Ammon's horn (tissue), 1 donor: ENCODE measurements around the gene ERCC4.

Source experiments
- DNase-seq: peaks from one replicate; pipeline ENCODE4 v3.0.0-alpha.2; 2016; ENCODE audit warnings: low spot score

ERCC4 gene

DNA sequence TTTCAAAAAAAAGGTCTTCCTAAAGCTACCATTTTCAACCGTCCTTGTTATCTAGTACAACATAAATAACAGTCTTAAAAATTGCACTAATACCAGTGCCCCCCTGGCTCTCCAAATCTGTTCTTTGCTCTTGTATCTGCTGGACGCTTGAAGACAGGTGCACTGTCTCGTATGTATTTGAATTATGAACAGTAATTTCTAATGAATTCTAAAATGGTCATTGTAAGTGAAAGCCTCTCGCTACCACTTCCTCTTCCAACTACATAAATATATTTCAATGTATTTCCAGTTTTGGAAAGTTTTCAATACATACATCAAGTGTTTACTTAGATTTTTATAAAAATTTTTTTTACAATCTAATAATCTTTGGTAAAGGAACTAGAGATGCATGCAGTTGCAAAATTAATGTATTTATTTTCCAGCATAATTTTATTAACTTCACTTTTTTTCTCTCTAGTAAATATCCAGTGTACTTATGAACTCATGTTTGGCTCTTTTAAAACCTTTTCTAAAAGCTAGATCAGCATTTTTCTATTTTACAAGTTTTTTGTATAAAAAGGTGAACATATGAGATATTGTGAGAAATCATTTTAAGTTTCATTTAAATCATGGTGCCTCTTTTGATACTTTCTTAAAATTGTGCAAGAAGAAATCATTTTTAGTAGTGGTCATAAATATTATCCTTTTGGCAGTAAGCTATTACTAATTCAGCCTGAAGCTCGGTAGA lies 31.0 kb downstream of the ERCC4 start:
- no peak for DNase-seq

DNA sequence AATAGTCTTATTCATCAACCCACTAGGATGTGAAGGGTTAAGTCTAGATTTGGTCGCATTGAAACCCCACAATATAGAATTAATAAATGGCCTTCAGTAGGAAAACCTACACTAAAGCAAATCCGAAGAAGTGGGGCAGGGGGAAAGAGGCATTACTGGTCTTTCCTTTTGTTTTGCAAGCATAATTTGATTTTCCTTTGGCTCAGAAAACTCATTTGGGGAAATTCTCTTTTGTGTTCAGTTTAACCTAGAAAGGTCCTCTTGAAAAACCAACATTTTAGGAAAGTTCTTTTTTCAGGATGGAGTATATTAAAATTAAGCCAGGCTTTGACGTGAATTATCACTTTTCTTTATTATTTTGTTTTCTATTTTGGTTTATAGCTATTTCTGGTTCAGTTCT lies 31.7 kb downstream of the ERCC4 start:
- DNase-seq, result no peak

DNA sequence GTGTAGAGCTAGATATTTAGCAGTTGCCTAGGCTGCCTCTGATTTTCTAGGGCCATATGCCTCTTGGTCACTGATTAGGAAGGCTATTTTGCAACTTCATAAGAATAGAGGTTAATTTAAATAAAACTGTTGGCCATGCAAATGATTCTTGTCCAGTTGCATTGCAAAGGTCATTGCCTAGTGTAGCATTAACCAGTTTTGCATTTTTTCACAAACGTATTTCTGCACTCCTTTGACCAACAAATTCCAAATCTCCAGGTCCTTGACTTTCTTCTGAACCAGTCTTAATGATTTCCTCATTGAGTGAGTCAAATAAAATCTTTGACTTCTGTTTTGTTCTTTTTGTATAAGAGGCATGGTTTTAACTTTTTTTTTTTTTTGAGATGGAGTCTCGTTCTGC lies 33.5 kb downstream of the ERCC4 start:
- DNase-seq, result no peak

DNA sequence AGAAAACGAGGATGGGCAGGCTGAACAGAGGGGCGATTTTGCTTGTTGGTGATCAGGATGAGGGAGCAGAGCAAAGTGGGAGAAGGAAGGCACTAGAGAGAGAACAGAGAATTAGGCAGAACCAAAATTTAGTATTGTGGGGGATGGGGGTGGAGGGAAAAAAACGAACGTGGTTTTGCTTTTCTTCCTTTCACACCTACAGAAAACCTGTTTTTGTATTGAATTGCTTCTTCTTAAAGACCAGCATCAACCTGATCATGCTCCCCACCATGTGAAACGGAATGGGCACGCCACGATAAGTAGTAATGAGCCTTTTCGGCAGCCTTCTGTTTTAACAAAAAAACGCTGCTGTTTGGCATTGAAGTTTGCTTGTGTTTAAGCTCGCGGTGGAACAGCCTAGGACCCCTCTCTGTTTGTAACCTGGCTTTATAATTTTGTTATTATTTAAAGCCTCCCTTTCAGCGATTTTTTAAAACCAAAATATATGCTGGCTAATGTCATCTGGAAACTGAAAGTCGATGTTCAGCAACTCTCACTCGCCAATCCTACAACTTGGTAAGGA lies 36.8 kb downstream of the ERCC4 start:
- DNase-seq, result peak; percentile 13

DNA sequence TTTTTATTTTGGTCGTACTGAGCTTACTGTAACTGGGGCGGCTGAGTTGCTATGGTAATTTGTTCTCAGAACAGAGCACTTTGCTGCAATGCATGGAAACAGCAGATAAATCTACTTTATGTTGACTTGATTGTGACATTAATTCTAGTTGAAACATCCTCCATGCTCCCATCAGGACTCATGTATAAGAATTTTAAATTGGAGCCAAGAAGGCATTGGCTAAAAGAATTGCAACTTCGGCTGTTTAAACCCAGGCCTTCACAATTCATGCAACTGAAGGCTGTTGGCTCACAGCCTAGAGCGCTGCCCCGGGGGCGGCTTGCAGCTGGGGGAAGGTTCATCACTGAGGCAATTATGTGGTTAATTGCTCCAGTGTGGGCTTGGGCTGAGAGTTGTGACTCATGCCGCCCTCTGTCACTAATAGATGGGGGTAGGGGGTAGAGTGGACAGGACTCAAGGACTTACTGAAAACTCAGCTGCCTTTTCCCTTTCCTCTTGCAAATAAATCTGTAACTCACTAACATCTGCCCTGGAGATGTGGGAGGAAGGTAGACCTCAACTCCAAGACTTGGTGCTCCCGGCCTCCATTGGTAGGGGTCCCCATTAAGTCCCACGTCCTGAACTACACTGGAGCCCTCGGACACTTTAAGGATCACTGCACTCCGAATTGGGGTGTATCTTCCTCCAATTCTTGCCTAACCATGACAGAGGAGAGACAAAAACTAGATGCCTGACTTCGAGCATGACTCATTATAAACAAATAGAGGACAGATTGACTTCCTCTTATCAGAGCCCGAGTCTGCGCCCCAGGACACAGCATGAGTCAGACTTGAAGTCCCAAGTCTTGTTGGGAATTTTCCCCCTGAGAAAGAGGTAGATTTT lies 37.5 kb downstream of the ERCC4 start:
- DNase-seq, result peak; percentile 64

DNA sequence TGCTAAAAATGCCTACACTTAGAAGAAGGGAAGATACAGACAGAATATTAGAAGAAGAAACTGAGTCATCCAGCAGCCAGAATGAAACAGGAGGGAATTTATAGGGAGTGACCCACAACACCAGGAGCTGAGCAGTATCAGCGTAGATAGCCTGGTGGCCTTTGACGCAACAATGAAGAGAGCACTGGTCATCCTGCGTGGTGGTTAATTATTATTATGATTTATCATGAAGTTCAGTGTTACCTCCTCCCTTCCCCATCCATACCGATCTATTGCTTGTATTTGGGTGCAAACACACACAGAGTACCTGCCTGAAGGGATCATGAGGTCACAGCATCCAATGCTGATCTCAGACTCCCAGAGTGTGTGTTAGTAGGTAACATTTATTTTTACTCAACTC lies 38.5 kb downstream of the ERCC4 start:
- DNase-seq, result no peak

DNA sequence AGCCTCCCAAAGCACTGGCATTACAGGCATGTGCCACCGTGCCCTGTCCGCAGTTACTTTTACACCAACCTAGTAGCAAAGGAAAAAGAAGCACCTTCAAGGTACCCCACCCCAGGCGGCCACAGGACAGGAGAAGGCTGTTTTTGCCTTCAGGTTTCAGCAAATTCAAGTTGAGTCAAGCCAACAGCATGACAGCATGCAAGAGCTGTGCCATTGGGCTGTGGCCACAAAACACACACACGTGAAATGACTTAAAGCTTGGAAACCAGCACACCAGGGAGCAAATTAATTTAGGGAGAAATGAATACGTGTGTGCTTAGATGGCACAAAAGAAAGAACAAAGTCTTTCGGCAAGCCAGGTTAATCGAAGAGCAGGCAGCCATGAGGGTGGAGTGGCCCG lies 39.7 kb downstream of the ERCC4 start:
- no peak for DNase-seq

DNA sequence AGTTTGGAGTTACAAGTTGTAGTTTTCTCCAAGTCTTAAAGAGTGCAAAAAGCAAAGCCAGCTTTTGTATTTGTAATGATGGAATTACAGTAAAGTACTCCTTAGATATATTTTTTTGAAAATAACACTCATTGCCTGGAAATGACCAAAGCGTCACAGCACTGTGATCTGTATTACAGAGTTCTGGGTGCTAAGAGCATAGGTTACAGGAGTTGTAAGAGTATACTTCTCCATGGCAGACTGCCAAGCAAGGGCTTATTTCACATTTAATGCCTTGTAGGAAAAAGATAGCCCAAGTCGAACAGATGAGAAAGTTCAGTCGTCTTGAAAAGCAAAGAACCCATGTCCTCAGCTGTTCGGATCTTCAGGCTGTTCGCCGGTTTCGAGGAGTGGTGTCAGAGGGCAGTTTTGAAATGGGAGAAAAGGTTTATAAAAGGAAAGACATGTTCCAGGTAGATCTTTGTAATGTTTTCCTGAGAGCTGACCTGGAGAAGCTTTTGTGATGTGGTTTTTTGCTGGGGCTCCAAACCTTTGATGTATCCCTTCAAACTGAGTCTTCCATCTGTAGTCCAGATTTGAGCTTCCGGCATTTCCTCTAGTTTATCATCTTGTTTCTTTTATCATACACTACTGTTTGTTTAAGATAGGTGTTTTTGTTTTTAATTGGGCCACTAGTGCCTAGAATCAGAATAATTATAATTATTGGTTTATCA lies 41.3 kb downstream of the ERCC4 start:
- DNase-seq, result no peak

DNA sequence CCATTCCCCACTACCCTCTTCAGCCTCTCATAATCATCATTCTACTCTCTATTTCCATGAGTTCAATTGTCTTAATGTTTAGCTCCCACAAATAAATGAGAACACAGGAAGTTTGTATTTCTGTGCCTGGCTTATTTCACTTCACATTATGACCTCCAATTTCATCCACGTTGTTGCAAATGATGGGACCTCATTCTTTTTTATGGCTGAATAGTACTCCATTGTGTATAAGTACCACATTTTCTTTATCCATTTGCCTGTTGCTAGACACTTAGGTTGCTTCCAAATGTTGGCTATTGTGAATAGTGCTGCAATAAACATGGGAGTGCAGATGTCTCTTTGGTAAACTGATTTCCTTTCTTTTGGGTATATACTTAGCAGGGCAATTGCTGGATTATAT lies 42.3 kb downstream of the ERCC4 start:
- DNase-seq, result no peak

DNA sequence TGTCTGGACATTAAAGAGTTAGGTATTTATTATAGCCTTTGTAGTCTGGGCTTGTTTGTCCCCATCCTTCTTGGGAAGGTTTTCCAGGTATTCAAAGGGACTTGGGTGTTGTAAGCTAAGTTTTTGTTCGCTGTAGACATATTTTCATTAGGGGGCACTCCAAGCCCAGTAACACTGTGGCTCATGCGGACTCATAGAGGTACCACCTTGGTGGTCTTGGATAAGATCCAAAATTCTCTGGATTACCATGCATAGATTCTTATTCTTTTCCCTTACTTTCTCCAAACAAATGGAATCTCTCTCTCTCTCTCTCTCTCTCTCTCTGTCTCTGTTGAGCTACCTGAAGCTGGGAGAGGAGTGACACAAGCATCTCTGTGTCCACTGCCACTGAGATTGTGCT lies 48.9 kb downstream of the ERCC4 start:
- DNase-seq, result no peak

DNA sequence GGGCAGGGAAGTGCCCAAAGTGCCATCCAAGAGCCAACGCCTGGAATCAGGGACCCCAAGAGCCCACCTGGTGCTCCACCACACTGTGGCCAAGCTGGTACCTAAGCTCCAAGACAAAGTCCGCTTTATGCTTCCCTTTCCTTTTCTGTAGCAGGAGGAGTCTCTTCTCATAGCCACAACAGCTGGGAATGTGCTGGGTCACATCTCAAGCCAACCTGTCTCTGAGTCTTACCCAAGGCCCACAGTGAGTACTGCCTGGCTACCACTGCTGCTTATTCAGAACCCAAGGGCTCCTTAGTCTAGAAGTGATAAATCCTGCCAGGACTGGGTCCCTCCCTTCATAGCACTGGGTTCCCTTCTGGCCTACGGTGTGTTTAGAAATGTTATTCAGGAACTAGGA lies 49.8 kb downstream of the ERCC4 start:
- DNase-seq, result no peak

DNA sequence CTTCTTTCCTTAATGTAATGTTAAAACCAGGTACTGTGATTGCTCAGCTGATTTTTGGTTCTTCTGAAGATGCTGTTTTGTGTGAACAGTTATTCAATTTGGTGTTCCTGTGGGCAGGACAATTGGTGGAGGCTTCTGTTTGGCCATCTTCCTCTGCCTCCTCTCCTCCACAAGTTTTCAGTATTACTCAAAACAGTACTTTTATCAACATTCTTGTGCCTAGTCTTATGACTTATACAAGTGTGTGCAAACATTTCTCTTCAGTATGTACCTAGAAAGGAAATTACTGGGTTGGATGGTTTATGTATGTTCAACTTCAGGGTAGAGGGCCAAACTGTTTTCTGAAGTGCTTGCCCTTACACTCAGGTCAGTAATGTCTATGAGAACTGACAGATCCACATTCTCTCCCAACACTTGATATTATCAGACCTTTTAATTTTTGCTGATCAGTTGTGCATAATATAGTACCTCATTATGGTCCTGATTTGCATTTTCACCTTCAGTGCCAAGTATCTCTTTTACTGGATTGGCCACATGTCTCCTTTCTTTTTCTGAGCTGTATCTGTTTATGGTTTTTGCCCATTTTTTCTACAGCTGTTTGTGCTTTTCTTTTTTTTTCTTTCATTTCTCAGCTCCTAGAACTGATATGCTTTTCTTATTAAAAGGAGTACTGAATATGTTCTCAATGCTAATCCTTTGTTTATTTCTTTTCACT lies 50.9 kb downstream of the ERCC4 start:
- DNase-seq, result no peak

DNA sequence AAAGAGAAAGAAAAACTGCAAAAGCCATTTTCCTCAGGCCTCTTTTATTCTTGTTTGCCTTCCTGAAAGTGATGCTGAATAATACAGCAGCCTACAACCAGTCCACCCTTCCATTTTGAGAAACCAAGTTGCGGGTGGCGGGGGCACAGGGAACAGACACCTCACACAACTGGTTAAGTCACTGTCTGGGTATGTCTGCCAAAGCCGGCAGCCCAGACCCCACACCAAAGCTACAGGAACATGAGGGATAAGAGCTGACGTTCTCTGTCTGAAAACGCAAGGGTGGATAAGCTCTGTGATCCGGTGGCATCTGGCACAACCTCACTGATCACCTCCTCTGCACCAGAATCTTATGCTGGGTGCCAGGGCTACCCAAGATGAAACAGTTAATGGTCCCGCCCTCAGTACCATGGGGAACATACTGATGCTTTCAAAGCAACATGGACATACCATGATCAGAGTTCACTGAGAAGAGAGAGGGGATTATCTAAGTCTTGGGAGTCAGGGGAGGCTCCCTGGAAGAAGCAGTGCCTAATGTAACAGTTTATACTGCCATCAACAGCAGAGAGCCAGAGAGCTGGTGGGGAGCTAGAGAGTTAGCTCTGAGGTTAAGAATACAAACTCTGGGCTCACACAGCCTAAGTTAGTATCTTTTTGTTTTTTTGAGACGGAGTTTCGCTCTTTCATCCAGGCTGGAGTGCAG lies 53.5 kb downstream of the ERCC4 start:
- DNase-seq, result peak; percentile 22

DNA sequence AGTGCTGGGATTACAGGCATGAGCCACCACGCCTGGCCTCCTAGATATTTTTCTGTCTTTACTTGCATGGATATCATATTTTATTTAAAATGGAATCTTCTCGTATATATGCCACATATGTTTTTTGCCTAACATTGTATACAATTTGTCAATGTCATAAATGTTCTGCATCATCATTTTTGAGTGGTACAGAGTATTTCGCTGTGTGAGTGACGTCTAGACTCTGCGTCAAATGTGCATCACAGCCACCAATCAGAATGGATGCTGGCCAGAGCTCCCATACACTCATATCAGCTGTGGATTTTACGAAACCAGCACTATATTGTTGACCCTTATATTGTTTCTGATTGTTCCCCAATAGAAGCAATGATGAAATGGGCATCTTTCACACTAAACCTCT lies 57.2 kb downstream of the ERCC4 start:
- no peak for DNase-seq

DNA sequence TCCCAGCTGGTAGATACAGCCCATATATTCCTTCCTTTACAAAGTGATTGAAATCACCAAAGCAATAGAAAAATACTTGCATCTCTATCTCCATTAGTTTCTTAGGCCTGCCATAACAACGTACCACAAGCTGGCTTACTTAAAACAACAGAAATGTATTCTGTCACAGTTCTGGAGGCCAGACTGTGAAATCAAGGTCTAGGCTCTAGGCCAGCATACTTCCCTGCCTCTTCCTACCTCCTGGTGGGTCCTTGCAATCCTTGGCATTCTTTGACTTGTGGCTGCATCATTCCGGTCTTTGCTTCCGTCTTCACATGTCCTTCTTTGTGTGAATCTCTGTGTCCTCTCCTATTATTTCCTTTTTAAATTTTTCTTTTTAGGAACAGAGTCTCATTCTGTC lies 62.5 kb downstream of the ERCC4 start:
- no peak for DNase-seq

DNA sequence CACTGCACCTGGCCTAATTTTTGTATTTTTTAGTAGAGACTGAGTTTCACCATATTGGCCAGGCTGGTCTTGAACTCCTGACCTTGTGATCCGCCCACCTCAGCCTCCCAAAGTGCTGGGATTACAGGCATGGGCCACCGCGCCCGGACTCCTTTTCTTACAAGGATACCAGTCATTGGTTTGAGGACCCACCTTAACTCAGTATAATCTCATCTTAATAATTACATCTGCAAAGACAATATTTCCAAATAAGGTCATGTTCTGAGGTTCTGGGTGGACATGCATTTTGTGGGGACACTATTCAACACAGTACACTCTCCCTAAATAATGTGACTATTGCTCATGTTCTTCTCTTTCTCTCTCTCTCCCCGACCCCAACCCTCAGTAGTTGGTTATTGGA lies 63.7 kb downstream of the ERCC4 start:
- DNase-seq, result no peak

DNA sequence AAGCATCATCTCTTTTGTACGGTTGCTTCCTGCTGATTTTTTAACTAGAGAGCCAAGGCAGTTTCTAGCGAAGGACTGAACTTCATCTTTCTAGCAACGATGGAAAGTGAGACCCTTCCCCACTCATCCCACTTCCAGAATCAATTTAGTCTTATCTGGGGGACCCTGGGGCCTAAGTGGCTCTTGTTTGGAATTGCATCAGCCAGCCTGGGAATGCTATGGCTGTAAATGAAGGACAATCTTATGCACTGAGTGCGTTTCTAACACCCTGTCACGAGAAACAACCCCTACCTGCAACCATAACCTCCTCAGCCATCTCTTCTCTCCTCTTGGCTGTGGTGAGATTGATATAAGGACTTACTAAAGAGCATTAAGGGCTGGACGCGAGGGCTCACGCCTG lies 64.8 kb downstream of the ERCC4 start:
- DNase-seq, result no peak

DNA sequence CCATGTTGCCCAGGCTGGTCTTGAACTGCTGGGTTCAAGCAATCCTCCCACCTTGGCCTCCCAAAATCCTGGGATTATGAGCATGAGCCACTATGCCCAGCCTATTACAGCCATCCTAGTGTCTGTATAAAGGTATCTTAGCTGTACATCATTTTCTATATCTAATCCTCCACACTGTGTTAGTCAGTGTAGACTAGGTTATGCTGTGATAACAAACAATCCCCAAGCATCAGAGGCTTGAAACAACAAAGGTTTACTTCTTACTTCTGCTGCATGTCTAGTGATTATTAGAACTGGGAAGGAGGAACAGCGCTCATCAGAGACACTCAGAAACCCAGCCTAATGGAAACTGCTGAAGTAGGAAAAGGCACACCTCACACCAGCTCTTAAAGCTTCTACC lies 68.1 kb downstream of the ERCC4 start:
- DNase-seq, result no peak

DNA sequence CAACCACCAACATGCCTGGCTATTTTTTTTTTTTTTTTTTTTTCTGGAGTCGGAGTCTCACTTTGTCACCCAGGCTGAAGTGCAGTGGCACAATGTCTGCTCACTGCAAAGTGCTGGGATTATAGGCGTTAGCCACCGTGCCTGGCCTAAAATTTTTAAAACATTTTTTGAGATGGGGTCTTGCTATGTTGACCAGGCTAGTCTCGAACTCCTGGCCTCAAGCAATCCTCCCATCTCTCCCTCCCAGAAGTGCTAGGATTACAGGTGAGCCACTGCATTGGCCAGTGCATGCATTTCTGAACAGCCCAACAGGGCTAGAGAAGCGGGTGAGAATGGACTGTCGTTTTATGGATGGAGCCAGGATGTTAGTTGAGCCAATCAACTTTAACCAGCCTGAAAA lies 72.4 kb downstream of the ERCC4 start:
- no peak for DNase-seq

DNA sequence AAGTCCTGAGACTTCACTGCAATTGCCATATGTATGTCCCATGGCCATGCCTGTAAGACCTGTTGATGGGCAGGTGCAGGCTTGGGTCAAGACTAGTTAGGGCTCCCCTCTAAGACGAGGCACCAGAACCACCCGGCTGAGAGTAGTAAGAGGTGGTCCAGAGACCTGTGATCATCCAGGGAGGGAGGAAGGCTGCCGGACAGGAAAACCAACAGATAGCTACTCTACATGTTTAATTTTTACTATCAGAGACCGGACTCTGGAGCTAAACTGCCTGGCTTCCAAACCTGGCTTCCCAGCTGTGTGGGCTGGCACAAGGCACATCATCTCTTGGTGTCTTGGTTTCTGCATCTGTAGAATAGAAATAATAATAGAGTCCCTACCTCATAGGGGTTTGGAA lies 73.0 kb downstream of the ERCC4 start:
- no peak for DNase-seq
